Mucosa of descending colon (tissue), 3 donors: ENCODE measurements around the gene PSME2. TPM values are rescaled to one million over a fixed set of nuclear protein-coding genes. Genes with fewer than 3 reads are reported as not detected.

Experiments used
- ATAC-seq: fragments of 200-7000 bp; cut with Tn5 transposase; one replicate; pipeline ENCODE4 v1.9.1; 2020; ENCODE audit warnings: mild to moderate bottlenecking, moderate library complexity
- DNase-seq, 3 donors: peaks; one replicate each; pipeline ENCODE4 v3.0.0-alpha.2; 2020
- H3K36me3 ChIP-seq: fragments of 200-600 bp; one replicate; pipeline ENCODE4 v1.8.0; 2021; ENCODE audit warnings: low read depth, mild to moderate bottlenecking
- H3K4me1 ChIP-seq: fragments of 200-600 bp; one replicate; pipeline ENCODE4 v1.8.0; 2021; ENCODE audit warnings: low read depth, mild to moderate bottlenecking
- H3K4me3 ChIP-seq: fragments of 200-600 bp; one replicate; pipeline ENCODE4 v1.8.0; 2021; ENCODE audit warnings: mild to moderate bottlenecking
- H3K9me3 ChIP-seq: fragments of 200-600 bp; one replicate; pipeline ENCODE4 v1.8.0; 2021; ENCODE audit warnings: mild to moderate bottlenecking
- intact Hi-C, 2 donors: fragments of 100-400 bp; cut with DNase I in 1 of 2; cut with micrococcal nuclease in 1 of 2; formaldehyde crosslinking; loops; one replicate each; pipeline versions ENCODE4 v1.11.0 to v1.11.1; 2022; cut with DNase I, micrococcal nuclease
- total RNA-seq, 3 donors: library from RNA; stranded (reverse); fragmentation: NEBNext Ultra II Directional in 2 of 3; extraction: Animal tissue kit (Norgen Biotek cat#: 25700) in 2 of 3; gene quantifications; one replicate each; pipeline versions ENCODE4 v1.2.1 to v1.2.4, GENCODE V29; 2021 to 2023
- TF ChIP-seq, protein P1 (sequence below): fragments of 200-600 bp; IDR thresholded peaks from one replicate; pipeline ENCODE4 v1.8.0; 2022; ENCODE audit warnings: antibody characterized with exemption, mild to moderate bottlenecking
- donor health status: DM: no; HTN: no; CAD: no; lungs with moderate emphysema.
- donor health status: DM: no; HTN: no; CAD: no.
- donor health status: DM: no; HTN: yes; CAD: no.

PSME2 gene
- total RNA-seq, 3 donors from 2014 or later: 141 to 295 (median 191) TPM

- ATAC-seq (no peak), DNase-seq (no peak)
- intact Hi-C loops: no loop called here
- Histone ChIP-seq H3K4me1 (peaks cover 14% of the 10 kb centered on the region), H3K9me3 (no peaks in the 10 kb centered on the region), H3K36me3 (no peaks in the 10 kb centered on the region), H3K4me3 (no peak overlapping the region)
- TF ChIP-seq, protein P1, sequence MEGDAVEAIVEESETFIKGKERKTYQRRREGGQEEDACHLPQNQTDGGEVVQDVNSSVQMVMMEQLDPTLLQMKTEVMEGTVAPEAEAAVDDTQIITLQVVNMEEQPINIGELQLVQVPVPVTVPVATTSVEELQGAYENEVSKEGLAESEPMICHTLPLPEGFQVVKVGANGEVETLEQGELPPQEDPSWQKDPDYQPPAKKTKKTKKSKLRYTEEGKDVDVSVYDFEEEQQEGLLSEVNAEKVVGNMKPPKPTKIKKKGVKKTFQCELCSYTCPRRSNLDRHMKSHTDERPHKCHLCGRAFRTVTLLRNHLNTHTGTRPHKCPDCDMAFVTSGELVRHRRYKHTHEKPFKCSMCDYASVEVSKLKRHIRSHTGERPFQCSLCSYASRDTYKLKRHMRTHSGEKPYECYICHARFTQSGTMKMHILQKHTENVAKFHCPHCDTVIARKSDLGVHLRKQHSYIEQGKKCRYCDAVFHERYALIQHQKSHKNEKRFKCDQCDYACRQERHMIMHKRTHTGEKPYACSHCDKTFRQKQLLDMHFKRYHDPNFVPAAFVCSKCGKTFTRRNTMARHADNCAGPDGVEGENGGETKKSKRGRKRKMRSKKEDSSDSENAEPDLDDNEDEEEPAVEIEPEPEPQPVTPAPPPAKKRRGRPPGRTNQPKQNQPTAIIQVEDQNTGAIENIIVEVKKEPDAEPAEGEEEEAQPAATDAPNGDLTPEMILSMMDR: no peak
These were observed 13.4 kb downstream of the PSME2 start for GRCh38 chr14:24132976-24133375.

- DNase-seq (peak in 1 of 3 donors; percentile 65), ATAC-seq (no peak)
- H3K4me3 ChIP-seq: no peak overlapping the region
- intact Hi-C loops: no loop called here
- peaks cover 6% of the 10 kb centered on the region for H3K4me1 ChIP-seq
- no peaks in the 10 kb centered on the region for H3K36me3 ChIP-seq
- H3K9me3 ChIP-seq: no peaks in the 10 kb centered on the region
- TF ChIP-seq, protein P1: no peak
These were observed 14.2 kb downstream of the PSME2 start for GRCh38 chr14:24132061-24132685.

DNA sequence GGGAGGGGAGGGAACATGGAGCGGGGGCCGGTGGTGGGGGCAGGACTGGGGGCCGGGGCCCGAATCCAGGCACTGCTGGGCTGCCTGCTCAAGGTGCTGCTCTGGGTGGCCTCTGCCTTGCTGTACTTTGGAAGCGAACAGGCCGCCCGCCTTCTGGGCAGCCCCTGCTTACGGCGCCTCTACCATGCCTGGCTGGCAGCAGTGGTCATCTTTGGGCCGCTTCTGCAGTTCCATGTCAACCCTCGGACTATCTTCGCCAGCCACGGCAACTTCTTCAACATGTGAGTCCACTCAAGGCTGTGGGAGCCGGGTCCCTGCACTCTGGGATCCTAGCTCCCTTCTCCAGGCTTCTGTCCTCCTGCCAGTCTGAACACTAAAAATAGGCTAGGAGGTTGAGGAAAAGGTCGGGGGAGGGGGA is 14.9 kb downstream of the PSME2 start:
- ATAC-seq (no peak), DNase-seq (no peak)
- TF ChIP-seq, protein P1: no peak

GRCh38 chr14:24130717-24131548 is 15.5 kb downstream of the PSME2 start:
- H3K36me3 ChIP-seq: no peaks in the 10 kb centered on the region
- ATAC-seq: no peak
- intact Hi-C loops: no loop called here
- H3K9me3 ChIP-seq: no peaks in the 10 kb centered on the region
- H3K4me3 ChIP-seq: no peak overlapping the region
- DNase-seq: no peak
- H3K4me1 ChIP-seq: no peaks in the 10 kb centered on the region
- TF ChIP-seq, protein P1: no peak

More for the DNA sequence above, 14.9 kb downstream of the PSME2 start:
- Histone ChIP-seq H3K4me3 (no peak overlapping the region), H3K9me3 (no peaks in the 10 kb centered on the region), H3K36me3 (no peaks in the 10 kb centered on the region), H3K4me1 (peaks cover under 1% of the 10 kb centered on the region)
- intact Hi-C loops: no loop called here

DNA sequence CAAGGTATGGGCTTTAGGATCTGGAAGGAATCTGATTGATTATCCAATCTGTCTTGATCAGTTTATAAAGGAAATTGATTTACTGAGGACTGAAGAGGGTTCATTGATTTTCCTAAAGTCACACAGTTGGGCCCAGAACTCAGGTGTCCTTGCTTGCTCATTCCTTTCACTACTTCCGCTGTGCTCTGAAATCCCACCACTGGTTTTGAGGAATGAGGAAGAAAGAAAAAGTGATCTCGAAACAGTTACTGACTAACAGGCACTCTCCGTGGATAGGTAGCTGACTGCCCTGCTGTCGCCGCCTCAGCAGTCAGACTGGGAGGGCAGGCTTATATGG is 16.1 kb downstream of the PSME2 start, which contains the start of gene FITM1:
Gene FITM1 (plus strand): TSS at position 280 of the 337 bp plus-strand sequence. CDS start 905 bp downstream, outside the sequence.
- Histone ChIP-seq H3K4me1 (no peaks in the 10 kb centered on the region), H3K9me3 (no peaks in the 10 kb centered on the region), H3K36me3 (no peaks in the 10 kb centered on the region), H3K4me3 (no peak within 1 kb of the TSS)
- ATAC-seq (no peak), DNase-seq (no peak)
- intact Hi-C loops: no loop called here
- TF ChIP-seq, protein P1: no peak
